ENCODE results near the gene COX6B1. TPM values are rescaled to one million over a fixed set of nuclear protein-coding genes. Genes with fewer than 3 reads are reported as not detected.

The COX6B1 gene
- total and polyA plus RNA-seq, 10 donors, result 208 to 837 (median 529) TPM

DNA sequence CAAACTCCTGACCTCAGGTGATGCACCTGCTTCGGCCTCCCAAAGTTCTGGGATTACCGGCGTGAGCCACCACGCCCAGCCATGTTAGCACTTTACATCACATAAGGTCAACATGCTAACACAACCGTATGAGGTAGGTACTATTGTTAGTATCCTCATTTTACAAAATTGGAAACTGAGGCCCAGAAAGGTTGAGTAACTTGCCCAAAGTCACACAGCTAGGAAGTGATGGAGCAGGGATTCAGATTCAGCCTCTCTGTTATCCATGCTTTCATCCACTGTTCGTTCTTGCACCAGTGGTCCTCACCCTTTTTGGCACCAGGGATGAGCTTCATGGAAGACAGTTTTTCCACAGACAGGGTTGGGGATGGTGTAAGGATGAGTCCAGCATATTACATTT is 8.6 kb downstream of the COX6B1 start:
- no peaks in the 10 kb centered on the region for H3K9me3 ChIP-seq
- 92 to 99% (median 97%) methylated on average over 6 of the region's 6 CpGs for WGBS, 5 donors
- H3K27ac ChIP-seq, result no peak overlapping the region
- H3K4me3 ChIP-seq, result no peak overlapping the region
- H3K27me3 ChIP-seq (replicated peaks in 1 of 7), result no peaks in the 10 kb centered on the region
- H3K4me1 ChIP-seq, result peaks cover 0 to 3% (median 0%) of the 10 kb centered on the region in 6 donors
- H3K36me3 ChIP-seq, result peaks cover 2 to 100% (median 88%) of the 10 kb centered on the region in 6 donors
- no peak for DNase-seq
- no peak for TF ChIP-seq POLR2AphosphoS5 (IDR thresholded peaks at IDR 0.05)
- TF ChIP-seq, protein P1, sequence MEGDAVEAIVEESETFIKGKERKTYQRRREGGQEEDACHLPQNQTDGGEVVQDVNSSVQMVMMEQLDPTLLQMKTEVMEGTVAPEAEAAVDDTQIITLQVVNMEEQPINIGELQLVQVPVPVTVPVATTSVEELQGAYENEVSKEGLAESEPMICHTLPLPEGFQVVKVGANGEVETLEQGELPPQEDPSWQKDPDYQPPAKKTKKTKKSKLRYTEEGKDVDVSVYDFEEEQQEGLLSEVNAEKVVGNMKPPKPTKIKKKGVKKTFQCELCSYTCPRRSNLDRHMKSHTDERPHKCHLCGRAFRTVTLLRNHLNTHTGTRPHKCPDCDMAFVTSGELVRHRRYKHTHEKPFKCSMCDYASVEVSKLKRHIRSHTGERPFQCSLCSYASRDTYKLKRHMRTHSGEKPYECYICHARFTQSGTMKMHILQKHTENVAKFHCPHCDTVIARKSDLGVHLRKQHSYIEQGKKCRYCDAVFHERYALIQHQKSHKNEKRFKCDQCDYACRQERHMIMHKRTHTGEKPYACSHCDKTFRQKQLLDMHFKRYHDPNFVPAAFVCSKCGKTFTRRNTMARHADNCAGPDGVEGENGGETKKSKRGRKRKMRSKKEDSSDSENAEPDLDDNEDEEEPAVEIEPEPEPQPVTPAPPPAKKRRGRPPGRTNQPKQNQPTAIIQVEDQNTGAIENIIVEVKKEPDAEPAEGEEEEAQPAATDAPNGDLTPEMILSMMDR (IDR thresholded peaks at IDR 0.05 in 8 of 11, conservative IDR thresholded peaks at IDR 0.05 in 3 of 11), result no peak
- TF ChIP-seq POLR2A (IDR thresholded peaks at IDR 0.05), result no peak
- intact Hi-C loops (cut with DNase I; ENCODE audit: low total_unique reads), result no loop called here

DNA sequence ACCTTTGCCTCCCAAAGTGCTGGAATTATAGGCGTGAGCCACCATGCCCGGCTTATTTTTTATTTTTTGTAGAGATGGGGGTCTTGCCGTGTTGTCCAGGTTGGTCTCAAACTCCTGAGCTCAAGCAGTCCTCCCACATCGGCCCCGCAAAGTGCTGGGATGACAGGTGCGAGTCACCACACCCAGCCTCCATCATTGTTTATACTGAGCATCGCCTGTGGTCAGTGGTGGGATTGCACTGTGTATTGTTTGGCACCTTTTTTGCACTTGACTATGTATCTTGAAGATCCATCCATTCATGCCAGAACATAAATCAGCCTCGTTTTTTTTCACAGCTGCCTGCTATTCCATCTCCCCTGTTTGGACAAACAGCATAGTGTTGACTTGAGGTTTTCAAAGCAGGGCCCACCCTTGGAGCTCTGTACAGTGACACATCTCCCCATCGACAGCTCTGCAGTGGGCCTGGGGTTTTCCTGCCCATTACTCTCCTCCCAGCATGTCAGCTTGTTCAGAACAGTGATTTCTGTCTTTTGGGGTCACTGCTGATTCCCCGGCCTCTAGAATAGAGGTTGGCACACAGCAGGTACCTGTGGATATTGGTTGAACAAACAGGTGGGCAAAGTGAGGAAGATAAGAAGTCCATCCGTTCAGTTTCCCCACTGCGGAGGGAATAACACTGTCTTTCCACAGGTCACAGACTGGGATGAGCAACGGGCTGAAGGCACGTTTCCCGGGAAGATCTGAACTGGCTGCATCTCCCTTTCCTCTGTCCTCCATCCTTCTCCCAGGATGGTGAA is 10.0 kb downstream of the COX6B1 start:
- 88 to 96% (median 94%) methylated on average over 15 of the region's 15 CpGs for whole genome bisulfite sequencing, 5 donors
- H3K4me3 ChIP-seq, result no peak overlapping the region
- intact Hi-C loops (cut with DNase I; ENCODE audit: low total_unique reads), result no loop called here
- H3K9me3 ChIP-seq, result no peaks in the 10 kb centered on the region
- H3K27ac ChIP-seq, result no peak overlapping the region
- no peak for DNase-seq
- H3K4me1 ChIP-seq, result no peaks in the 10 kb centered on the region
- peaks cover 2 to 100% (median 75%) of the 10 kb centered on the region in 6 donors for H3K36me3 ChIP-seq
- TF ChIP-seq, protein P1 (IDR thresholded peaks at IDR 0.05 in 8 of 11, conservative IDR thresholded peaks at IDR 0.05 in 3 of 11), result no peak
- no peak for TF ChIP-seq POLR2AphosphoS5 (IDR thresholded peaks at IDR 0.05)
- no peak for TF ChIP-seq POLR2A (IDR thresholded peaks at IDR 0.05)
- no peaks in the 10 kb centered on the region for H3K27me3 ChIP-seq (replicated peaks in 1 of 7)

- Histone ChIP-seq H3K27me3 (replicated peaks in 1 of 7) (no peaks in the 10 kb centered on the region), H3K4me3 (no peak overlapping the region), H3K4me1 (no peaks in the 10 kb centered on the region), H3K36me3 (peaks cover 0 to 92% (median 38%) of the 10 kb centered on the region in 6 donors), H3K27ac (no peak overlapping the region), H3K9me3 (no peaks in the 10 kb centered on the region)
- TF ChIP-seq, protein P1 (IDR thresholded peaks at IDR 0.05 in 8 of 11, conservative IDR thresholded peaks at IDR 0.05 in 3 of 11), result no peak
- TF ChIP-seq POLR2A (IDR thresholded peaks at IDR 0.05) (no peak), POLR2AphosphoS5 (IDR thresholded peaks at IDR 0.05) (no peak)
- 86 to 94% (median 91%) methylated on average over 6 of the region's 6 CpGs for WGBS, 5 donors
- intact Hi-C loops (cut with DNase I; ENCODE audit: low total_unique reads), result no loop called here
- DNase-seq, result no peak
Observed at GRCh38 chr19:35661995-35662340, 13.8 kb downstream of the COX6B1 start.

GRCh38 chr19:35663981-35664380 is 15.9 kb downstream of the COX6B1 start:
- TF ChIP-seq, protein P1 (IDR thresholded peaks at IDR 0.05 in 8 of 11, conservative IDR thresholded peaks at IDR 0.05 in 3 of 11), result no peak
- no peak for TF ChIP-seq POLR2A (IDR thresholded peaks at IDR 0.05)
- TF ChIP-seq POLR2AphosphoS5 (IDR thresholded peaks at IDR 0.05), result no peak
- 74 to 94% (median 90%) methylated on average over 3 of the region's 3 CpGs for WGBS, 5 donors
- no peaks in the 10 kb centered on the region for H3K27me3 ChIP-seq (replicated peaks in 1 of 7)
- intact Hi-C loops (cut with DNase I; ENCODE audit: low total_unique reads), result no loop called here
- no peaks in the 10 kb centered on the region for H3K4me1 ChIP-seq
- no peaks in the 10 kb centered on the region for H3K9me3 ChIP-seq
- no peak for DNase-seq
- H3K36me3 ChIP-seq, result peaks cover 0 to 72% (median 18%) of the 10 kb centered on the region in 6 donors
- no peak overlapping the region for H3K4me3 ChIP-seq
- no peak overlapping the region for H3K27ac ChIP-seq

Data from spleen (tissue), 11 donors.